Left forelimb (tissue), 1 donor: ENCODE measurements around the gene TMEM181.
"Not testable (repeated sequence)": the region's sequence is repeated elsewhere in the genome, so short reads cannot be mapped to it uniquely, and the experiment has no call there.

Experiments used
- DNase-seq: peaks from one replicate; pipeline ENCODE4 v3.0.0-alpha.2; 2018; ENCODE audit warnings: low spot score

Gene TMEM181

DNA sequence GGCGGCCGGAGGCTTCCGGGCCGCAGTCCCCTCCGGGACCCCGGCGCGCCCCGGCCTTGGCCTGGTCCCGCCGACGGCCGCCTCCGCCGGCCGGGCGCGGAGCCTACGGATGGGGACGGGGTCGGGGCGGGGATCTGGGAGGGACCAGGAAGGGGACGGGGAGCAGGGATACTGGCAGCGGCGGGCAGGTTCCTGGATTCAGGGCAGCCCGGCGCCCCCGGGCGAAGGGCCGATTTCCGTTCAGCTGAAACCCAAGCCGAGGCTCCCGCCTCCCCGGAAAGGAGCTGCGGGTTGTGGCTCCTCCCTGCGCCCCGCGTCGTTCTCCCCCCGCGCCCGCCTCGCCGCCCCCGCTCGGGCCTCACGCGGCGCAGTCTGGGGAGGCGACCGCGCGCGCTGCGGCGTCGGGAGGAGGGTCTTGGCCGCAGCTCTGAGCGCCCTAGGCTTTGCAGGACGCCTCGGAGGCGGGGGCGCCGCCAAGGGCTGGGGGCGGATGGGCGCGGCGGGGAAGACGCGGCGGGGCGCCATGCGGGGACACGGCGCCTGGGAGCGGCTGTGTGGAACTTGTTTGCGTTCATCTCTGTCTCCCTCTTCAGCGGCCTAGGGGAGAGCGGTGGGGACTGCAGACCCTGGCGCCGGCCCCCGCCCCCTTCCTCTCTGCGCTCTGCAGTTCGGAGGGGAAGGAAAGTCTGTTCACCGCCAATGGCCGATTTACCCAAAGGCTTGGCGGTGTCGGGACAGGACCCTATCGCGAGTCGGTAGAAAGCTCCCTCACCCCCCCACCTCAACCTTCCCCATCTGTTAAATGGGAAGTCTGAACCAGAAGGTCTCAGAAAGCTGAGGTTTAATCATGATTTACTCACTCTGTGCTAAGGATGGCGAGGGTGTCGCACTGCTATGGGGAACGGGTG is 22.7 kb upstream of the TMEM181 start:
- peak; percentile 72 for DNase-seq

DNA sequence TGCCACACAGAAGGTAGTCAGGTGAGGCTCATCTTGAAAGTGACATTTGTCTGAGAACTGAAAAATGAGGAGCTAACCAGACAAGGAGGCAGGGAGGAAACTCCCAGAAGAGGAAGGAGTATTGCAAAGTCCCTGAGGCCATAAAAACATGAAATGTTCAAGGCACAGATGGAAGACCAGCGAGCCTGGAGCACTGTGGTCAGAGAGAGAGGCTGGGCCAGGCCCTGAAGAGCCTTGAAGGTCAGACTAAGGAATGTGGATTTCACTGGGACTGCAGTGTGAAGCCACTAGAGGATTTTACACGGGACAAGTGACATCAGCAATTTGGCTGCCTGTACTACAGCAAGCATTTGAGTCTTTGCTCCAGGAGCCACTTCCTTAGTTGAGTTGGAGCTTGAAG is 21.1 kb upstream of the TMEM181 start:
- no peak for DNase-seq

DNA sequence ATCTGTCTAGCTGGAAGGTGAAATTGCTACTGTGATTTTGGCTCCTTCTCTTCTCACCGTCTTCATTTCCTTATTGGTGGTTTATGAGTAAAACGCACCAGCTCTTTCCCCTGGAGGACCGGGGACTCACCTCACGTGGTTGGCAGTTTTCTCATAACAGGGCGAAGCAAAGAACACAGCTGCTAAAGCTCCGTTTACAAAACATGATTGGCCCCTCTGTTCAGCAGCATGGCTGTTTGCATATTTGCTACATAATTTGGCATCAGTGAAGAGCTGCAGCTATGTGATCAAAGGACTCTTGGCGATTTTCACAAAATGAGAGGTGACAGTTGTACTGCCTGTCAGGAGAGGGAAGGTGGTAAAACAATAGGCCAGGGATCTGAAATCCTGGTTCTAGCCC is 20.5 kb upstream of the TMEM181 start:
- no peak for DNase-seq

DNA sequence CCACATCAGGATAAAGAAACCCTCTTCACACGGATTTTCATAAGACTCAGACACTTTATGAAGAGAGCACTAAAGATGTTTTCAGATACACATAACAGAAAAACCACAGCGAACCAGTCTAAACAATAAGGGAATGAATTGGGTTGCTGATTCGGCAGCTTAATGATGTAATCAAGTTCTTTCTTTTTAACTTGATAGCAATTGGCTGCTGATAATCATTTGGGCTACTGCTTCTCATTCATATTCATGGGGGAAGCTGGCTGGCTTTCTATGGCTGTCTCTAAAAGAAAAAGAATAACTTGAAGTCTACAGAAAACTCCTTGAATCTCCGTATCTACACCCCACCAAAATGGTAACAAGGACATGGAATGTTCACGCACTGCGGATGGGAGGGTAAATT is 20.0 kb upstream of the TMEM181 start:
- DNase-seq, result no peak

DNA sequence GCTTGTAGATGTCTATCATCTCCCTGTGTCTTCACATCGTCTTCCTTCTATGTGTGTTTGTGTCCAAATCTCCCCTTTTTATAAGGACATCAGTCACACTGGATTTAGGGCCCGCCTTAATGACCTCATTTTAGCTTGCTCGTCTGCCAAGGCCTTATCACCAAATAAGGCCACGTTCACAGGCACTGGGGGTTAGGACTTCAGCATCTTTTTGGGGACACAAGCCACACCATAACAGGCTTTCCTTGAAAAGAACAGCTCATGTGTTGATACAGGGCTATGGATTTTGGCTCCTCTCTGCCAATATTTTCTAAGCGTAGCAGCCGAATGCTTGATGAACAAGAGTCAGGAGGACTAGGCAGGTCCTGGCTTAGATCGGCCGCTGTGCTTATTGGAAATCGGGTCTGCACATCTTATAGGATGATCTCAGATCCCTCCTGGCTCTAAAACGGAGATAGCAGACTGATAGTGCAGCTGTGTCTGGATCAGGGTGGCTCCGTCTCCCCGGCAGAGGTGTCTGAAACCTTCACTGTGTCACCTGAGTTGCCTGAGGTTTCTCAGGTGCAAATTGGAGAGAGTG is 16.2 kb upstream of the TMEM181 start:
- DNase-seq, result no peak

DNA sequence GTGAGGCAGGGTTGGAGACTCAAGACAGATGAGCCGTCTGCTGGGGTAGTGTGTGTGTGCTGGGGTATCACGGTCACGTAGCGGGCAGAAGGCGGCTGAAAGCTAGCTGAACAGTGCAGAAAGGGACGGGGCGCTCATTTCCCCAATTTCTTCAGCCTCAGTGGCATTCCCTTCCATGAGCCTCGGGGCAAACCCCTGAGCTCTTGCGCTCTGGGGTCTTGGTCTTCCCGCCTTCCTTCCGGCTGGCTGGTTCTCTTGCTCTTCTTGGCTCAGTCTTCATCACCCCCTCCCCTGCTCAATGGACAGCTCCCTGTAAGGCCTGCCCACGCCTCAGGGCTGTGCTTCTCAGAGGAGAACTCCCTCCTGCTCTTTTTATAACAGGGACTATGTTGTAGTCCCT is 15.5 kb upstream of the TMEM181 start:
- no peak for DNase-seq

DNA sequence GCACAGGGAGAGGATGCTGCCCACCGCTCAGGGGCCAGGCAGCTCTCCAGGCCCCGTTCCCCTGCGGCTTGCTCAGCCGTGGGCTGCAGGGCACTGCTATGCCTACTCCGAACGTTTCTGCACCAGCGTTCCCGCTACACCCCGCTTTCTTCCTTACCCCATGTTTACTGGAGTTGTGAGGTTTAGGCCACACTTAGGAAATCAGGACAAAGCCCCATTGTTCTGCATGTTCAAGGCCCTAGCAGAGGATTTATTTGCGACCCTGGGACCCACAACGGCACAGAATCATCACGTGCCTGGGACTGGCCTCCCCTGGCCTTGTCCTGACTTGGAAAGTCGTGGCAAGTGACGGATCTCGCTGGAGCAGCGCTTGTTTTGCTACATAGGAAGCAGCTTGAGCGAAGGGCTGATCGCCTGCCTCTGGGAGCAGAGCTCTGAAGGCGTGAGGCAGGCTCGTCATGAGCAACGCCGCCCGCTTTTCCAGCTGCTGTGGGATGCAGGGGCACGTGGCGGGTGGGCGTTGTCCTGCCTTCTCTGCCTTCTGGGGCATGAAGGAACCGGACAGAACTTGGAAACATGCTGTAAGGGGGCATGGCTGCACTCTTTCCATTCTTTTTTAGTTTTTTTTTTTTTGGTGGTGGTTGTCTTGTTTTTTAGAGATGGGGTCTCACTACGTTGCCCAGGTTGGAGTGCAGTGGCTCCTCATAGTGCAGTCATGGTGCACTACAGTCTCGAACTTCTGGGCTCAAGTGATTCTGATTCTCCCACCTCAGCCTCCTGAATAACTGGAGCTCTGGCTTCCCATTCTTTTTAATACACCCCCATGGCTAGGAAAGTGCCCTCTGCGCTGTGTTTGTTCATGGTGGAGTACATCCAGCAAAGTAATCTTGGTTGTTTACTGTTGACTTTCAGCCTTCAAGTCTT is 14.6 kb upstream of the TMEM181 start:
- DNase-seq, result no peak

DNA sequence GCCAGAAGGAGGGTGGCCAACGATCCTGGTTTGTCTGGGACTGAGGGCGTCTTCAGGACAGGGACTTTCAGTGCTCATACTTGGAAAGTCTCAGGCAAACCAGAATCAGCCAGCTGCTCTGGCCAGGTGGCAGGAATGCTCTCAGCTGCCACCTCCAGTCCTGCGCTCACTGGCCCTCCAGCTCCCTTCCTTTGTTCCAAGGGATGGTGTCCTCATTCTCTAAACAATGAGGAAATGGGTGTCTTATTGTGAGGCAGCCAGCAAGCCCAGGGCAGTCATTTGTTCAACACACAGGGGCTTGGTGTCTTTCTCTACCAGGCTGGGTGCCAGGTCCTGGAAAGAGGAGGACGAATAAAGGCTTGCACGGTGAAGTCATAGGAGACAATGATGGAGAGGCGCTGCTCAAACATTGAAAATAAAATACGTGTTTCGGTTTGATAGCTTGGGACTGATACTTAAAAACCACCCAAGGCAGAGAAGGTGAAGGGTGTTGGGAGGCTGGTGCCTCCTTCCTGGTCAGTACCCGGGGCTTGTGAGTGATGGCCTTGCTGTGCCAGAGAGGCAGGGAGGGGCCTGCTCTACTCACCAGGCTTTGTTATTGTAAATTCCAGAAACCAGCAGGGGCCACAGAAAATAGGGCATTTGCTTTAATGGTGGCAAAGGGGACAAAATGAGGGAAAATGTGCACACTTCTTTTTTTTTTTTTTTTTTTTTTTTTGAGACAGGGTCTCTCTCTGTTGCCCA is 11.3 kb upstream of the TMEM181 start:
- DNase-seq, result no peak

DNA sequence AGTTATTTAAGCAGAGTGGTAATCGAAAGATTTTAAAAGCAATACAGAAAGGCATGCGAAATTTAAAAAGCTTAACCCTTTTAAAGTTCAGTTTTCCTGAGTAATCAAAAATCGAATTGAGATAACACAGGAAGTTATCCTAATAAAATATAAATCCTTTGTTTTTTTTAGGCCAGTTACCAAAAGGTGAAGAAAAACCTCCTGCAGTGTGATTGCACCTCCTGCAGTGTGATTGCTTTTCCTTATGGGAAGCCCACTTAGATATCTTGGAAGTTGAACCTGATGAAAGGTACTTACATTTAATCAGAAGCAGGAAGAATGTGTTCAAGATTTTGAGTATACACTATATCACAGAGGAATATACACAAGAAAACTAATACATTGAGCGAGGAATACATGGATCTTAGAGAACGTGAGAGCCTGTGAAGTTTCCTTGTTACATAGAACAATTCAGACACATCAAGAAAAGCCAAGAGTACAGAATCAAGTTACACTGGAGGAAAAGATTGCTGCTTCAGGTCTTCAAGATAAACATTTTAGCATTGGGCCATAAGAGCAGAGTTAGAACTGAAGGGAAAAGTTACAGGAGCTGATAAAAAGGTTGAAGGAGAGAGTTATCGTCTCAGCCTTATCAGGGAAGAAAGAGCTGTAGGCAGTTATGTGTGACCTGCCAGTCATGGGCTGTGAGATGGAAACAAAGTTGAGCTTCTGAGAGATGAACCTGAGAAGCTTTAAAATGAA is 7.7 kb upstream of the TMEM181 start:
- DNase-seq, result no peak

DNA sequence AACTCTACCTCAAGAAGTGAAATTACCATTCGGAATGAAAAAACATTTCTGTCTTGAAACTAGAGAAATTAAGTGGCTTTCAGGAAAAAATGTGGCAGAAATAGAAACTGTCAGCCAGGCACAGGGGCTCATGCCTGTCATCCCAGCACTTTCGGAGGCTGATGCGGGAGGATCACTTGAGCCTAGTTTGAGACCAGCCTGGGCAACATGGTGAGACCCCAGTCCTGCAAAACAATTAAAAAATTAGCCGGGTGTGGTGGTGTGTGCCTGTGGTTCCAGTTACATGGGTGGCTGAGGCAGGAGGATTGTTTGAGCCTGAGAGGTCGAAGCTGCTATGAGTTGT is 7.1 kb upstream of the TMEM181 start:
- no peak for DNase-seq

DNA sequence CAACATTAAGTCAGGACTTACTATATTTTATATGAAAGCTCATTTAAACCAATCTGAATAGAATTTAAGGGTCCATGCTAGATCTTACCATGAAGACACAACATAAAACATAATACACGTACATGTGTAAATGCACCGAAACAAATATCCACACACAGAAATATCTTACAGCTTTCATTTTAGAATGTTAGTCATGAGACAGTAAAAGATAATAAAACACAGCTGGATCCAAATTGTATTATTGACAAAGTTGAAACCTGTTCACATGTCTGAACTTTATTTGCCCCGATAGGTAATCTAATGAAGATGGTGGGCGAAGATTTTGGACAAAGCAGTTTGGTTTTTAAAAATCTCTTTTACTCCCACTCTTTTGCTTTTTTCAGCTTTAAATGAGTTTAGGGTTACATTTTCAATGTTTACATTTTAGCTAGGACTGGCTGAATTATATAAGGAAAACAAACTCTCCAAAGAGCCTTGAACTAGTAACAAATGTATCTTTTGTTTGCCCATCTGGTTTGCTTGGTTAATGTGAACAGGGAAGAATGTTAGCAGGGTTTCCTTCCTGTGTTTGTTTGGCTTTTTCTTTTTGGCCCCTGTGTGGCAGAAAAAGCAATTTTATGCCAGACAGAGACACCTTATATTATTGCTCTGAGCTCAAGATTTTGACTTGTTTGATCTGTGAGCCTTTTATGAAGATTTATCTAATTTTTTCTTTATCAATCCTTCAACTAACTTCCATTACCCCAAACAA is 5.1 kb upstream of the TMEM181 start:
- no peak for DNase-seq

DNA sequence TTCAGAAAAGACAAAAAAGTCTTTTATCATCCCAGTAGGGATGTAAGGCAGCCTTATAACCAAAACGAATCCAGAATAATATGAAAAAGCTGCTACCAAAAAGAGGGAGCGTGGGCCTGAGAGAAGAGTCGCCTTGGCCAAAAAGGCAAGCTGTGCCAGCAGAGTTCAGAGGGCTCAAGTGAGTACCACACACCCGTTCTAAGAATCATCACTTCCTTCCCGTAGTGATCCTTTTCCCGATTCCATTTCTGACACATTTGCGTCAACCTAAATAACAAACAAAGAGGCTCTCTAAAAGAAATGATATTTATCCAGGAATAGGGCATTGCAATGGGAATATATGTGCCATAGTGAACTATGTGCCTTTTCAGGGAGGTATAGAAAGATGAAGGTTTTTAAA is 3.8 kb upstream of the TMEM181 start:
- no peak for DNase-seq

DNA sequence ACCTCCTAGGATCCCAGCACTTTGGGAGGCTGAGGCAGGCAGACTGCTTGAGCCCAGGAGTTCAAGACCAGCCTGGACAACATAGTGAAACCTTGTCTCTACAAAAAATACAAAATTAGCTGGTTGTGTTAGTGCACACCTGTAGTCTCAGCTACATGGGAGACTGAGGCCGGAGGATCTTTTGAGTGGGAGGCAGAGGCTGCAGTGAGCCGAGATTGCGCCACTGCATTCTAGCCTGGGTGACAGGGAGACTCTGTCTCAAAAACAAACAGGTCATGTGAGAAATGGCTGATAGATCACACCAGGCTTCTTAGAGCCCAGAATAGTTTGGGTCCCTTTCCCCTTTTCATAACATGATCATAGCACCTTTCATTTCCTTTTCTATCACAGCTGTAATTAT is 2.8 kb upstream of the TMEM181 start:
- DNase-seq, result not testable (repeated sequence)

DNA sequence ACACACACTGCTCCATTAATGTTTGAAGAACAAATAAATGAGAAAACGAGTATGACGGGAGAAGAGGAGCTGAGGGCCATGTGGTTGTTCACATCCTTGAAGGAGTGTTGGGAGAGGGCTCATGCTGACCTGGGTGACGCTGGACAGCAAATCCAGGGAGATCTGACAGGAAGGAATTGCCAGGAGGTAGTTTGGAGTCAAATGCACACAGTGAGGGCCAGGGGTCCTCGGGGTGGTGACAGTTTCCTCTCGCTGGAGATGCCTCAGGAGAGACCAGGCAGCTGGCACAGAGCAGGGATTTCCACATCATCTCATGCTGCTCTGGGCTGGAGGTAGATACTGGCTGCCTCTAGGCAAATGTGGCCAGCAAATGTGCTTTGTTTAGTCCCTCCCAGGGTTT is 2.0 kb upstream of the TMEM181 start:
- DNase-seq, result no peak

DNA sequence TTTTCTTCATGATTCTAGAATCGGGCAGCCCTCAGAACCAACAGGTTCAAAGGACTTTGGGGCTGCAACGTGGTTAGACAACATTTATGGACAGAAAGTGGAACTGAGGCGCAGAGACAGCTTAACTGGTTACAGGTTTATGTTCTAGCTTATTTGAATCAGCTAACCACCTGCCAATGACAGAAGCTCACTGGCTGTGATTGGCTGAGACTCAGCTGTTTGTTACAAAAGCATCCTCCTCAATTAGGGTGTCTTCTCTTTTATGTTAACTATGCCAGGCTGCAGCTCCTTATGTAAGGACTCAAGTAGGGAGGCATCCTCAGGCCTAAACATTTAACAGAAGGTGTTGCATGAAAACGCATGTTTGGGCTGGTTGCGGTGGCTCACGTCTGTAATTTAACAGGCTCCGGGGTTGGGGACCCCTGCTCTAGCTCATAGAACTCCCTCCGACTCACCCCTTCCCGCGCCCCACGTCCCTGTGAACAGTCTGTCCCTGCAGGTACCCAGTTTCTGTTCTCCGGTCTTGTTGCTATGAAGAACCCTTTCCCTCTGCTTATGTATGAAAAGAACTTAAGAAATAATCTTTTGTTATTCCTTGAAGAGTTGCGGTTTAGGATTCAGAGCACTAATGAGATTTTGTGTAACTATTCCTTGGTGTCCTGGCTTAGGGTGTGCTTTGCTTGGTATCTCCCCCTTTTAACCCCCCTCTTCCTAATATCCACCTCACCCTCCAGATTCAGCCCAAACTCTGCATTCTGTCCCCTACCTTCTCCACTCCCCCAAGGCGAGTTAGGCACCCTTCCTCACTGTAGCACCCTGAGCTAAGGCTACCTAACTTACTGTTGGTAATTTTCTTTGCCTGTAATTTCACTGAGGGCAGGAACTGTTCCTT is 1.2 kb upstream of the TMEM181 start:
- DNase-seq, result no peak

DNA sequence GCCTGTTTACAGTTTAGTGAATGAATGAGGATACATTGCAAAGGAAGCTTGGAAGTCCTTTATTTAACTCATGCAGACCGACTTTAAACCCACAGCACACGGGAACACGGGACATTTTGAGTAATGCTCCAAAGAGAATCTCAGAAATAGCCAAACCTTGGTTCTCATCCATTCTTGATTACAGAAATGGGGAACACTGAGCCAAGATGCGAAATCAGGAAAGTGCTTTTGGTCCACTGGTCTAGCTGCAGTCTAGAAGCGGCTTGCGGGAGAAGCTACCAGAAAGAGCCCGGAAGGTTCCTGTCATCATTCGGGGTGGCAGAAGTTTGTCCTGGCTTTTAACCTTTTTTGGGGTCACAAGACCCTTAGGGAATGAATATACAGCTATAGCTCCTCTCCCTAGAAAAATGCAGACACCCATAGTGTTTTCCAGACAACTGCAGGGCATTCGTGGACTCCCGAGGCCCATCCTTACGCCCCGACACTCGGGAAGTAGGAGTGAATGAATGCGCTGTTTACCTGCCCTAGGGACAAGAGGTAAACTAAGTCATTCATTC is 475 bp upstream of the TMEM181 start:
- no peak for DNase-seq

DNA sequence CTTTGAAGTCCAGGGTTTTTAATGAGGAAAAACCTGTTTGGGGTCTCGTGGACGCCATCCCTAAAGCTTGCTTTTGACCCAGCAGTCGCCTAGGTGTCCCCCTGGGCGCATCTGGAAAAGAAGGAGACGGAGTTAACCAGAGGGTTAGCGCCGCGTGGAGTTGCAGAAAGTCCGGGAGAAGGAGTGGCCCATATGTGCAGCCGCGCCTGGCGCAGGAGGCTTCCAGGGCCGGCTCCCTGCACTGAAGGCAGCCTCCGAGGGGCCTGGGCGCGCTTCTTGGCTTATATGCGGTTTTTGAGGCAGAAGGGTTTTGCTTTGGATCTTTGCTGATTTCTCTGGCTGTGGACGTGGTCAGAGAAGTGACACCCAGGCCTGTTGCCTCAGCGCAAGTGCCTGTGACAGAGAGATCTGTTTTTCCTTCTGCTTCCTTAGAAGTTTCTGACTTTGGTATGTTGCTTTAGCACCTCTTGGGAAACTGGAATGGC is 987 bp downstream of the TMEM181 start:
- DNase-seq, result no peak

DNA sequence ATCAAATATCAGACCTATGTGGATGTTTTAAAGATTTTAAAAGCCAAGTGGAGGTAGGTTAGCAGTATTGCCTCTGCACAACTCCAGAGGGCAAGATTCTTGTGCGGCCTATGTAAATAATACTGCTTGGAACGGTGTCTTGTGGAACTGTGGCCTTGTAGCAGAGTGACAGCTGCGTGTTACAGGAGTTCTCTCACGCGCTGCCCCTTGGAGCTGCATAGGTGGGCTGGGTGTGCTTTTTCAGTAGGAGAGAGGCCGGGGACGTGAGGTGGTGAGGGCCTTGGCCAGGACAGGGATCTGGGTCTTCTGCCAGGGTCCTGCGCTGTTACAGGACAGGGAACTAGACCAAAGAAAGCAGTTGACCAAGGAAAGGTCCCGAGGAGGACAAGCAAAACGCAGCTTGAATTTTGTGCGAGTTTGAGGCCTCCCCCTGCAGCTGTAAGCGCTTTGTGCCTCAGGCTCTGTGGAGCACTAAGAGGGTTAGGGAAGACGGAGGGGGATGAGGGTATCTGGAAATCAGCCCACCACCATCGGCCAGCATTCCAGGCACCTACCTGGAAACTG is 1.5 kb downstream of the TMEM181 start:
- no peak for DNase-seq

DNA sequence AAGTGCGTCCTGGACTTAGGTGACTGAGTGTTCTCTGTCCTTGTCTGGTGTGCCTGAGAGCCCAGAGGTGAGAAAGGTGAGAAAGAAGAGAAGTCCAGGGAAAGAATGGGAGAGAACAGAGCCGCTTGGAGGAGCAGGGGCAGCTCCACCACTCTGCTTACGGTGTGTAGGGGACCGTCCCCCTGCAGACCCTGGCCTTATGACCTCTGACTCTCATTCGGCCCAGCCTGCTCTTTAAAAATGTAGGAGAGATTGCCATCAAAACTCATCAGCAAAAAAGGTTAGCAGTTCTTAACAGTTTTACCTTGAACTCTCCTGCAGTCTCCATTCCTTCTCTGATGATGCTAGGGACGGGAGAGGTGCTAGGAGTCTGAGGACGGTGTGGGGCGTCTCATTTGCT is 2.0 kb downstream of the TMEM181 start:
- DNase-seq, result no peak
